ENCODE results near the gene CAPZB.

- TF ChIP-seq RAD21 (IDR thresholded peaks at IDR 0.05; ENCODE audit: low read length): no peak
- TF ChIP-seq CTCF (conservative IDR thresholded peaks at IDR 0.05; ENCODE audit: low read depth, low read length): no peak
- no peak for TF ChIP-seq POLR2A (IDR thresholded peaks at IDR 0.05; ENCODE audit: low read depth, low read length)
- TF ChIP-seq CEBPB (IDR thresholded peaks at IDR 0.05; ENCODE audit: low read depth, low read length): no peak
- TF ChIP-seq NFE2L2 (IDR thresholded peaks at IDR 0.05; ENCODE audit: low read depth, low read length): no peak
Measured at GRCh38 chr1:19368964-19369363, 116.4 kb downstream of the CAPZB start.
